ENCODE results near the gene CGB7.

GRCh38 chr19:49056101-49056901 is 1.2 kb downstream of the CGB7 start:
- TF ChIP-seq CTCF (IDR thresholded peaks at IDR 0.05) (peak; percentile 36), ZFX (IDR thresholded peaks at IDR 0.05; ENCODE audit: borderline replicate concordance) (no peak)
